Endothelial cell of umbilical vein (primary cell): ENCODE measurements around the gene ZNF559. TPM values are rescaled to one million over a fixed set of nuclear protein-coding genes. Genes with fewer than 3 reads are reported as not detected.

Source experiments
- BruUV-seq: library from RNA; stranded (reverse); fragments of 400-500 nt; replicated peaks from 2 replicates; lab custom pipeline; 2021; lab: Mats Ljungman, UMichigan
- CTCF ChIA-PET: fragments of 300-600, 350-600 bp; sonication (Branson Sonifier 250); formaldehyde crosslinking; loops from one replicate; lab custom pipeline; 2021; ENCODE audit warnings: antibody characterized with exemption, inconsistent platforms; lab: Charles Lee
- POLR2A ChIA-PET: fragments of 300-600, 350-600 bp; sonication (Branson Sonifier 250); formaldehyde crosslinking; loops from one replicate; lab custom pipeline; 2021; ENCODE audit warnings: antibody characterized with exemption, inconsistent platforms; lab: Charles Lee
- DNase-seq: peaks from one replicate; pipeline ENCODE4 v3.0.0-alpha.2; 2011; ENCODE audit warnings: low read depth, low spot score
- FAIRE-seq: peaks from 2 replicates; lab custom pipeline; 2011; peaks lifted over from hg19 to GRCh38; lab: Jason Lieb, UNC
- H2AFZ ChIP-seq: 2 replicates; pipeline ENCODE4 v1.6.0; 2012; ENCODE audit warnings: low read depth, low read length, control low read depth, inconsistent platforms
- H3K27ac ChIP-seq: 2 replicates; pipeline ENCODE4 v1.5.1; 2011; ENCODE audit warnings: low read depth, mild to moderate bottlenecking, control low read depth, low read length, moderate library complexity; ENCODE audit not compliant: insufficient read depth
- H3K27me3 ChIP-seq, 2 experiments: 2 replicates each; pipeline versions ENCODE4 v1.6.0 to v1.6.1; 2011; ENCODE audit warnings: low read length in 2 of 2, mixed read lengths in 1 of 2; ENCODE audit not compliant: control insufficient read depth in 2 of 2, insufficient read depth in 2 of 2
- H3K36me3 ChIP-seq, 2 experiments: 2 replicates in 1 of 2; 3 replicates in 1 of 2; pipeline ENCODE4 v1.5.1; 2011; ENCODE audit warnings: low read length in 2 of 2, mild to moderate bottlenecking in 1 of 2, moderate library complexity in 1 of 2; ENCODE audit not compliant: control insufficient read depth in 2 of 2, insufficient read depth in 2 of 2; ENCODE audit errors: extremely low read depth in 1 of 2
- H3K4me1 ChIP-seq: 3 replicates; pipeline ENCODE4 v1.5.1; 2011; ENCODE audit warnings: mild to moderate bottlenecking, low read length; ENCODE audit not compliant: control insufficient read depth, insufficient read depth; ENCODE audit errors: extremely low read depth
- H3K4me2 ChIP-seq: 2 replicates; pipeline ENCODE4 v1.6.1; 2011; ENCODE audit warnings: low read length, control low read depth, mixed read lengths; ENCODE audit not compliant: insufficient read depth
- H3K4me3 ChIP-seq, 3 experiments: fragments of 200-600 bp in 1 of 3; sonication (generic), shearing (Covaris generic) in 1 of 3; replicated peaks in 1 of 3; 2 replicates each; pipeline ENCODE4 v1.5.1; 2011 to 2016; ENCODE audit warnings: control low read depth in 3 of 3, low read length in 3 of 3, mild to moderate bottlenecking in 2 of 3, inconsistent platforms in 1 of 3, low read depth in 1 of 3, moderate library complexity in 1 of 3; ENCODE audit not compliant: insufficient read depth in 1 of 3
- H3K79me2 ChIP-seq: 2 replicates; pipeline ENCODE4 v1.6.0; 2012; ENCODE audit warnings: low read length, inconsistent platforms; ENCODE audit not compliant: control insufficient read depth, insufficient read depth
- H3K9ac ChIP-seq: replicated peaks from 2 replicates; pipeline ENCODE3; 2011; ENCODE audit warnings: low read length, control low read depth; ENCODE audit not compliant: insufficient read depth; ENCODE audit errors: extremely low read depth
- H3K9me1 ChIP-seq: replicated peaks from 3 replicates; pipeline ENCODE4 v1.6.0; 2011; ENCODE audit warnings: mild to moderate bottlenecking, low read length; ENCODE audit not compliant: control insufficient read depth, insufficient read depth; ENCODE audit errors: extremely low read depth
- H3K9me3 ChIP-seq: replicated peaks from 2 replicates; pipeline ENCODE4 v1.5.1; 2012; ENCODE audit warnings: low read length, inconsistent platforms; ENCODE audit not compliant: control insufficient read depth, insufficient read depth
- H4K20me1 ChIP-seq: replicated peaks from 2 replicates; pipeline ENCODE3; 2011; ENCODE audit warnings: mild to moderate bottlenecking, low read length; ENCODE audit not compliant: control insufficient read depth, insufficient read depth; ENCODE audit errors: extremely low read depth
- CTCF ChIP-seq, 2 donors: IDR thresholded peaks; 1 replicate in 1 of 2; 2 replicates in 1 of 2; pipeline ENCODE4 v1.5.1; 2011; ENCODE audit warnings: low read length in 2 of 2, mild to moderate bottlenecking in 2 of 2, moderate library complexity in 2 of 2, control low read depth in 1 of 2, inconsistent platforms in 1 of 2, low read depth in 1 of 2; ENCODE audit not compliant: insufficient read depth in 1 of 2; ENCODE audit errors: extremely low read depth in 1 of 2
- EZH2 ChIP-seq: IDR thresholded peaks from 2 replicates; pipeline ENCODE4 v1.6.1; 2012; ENCODE audit warnings: borderline replicate concordance, low read depth, mild to moderate bottlenecking, moderate library complexity, low read length, inconsistent platforms; ENCODE audit not compliant: severe bottlenecking
- FOS ChIP-seq: IDR thresholded peaks from 2 replicates; pipeline ENCODE4 v1.6.1; 2011; ENCODE audit warnings: mild to moderate bottlenecking, low read length, moderate library complexity, borderline replicate concordance; ENCODE audit not compliant: insufficient read depth
- GATA2 ChIP-seq: IDR thresholded peaks from 2 replicates; pipeline ENCODE4 v1.7.0; 2011; ENCODE audit warnings: low read depth, mild to moderate bottlenecking, moderate library complexity, mixed read lengths, low read length; ENCODE audit not compliant: insufficient read length, insufficient read depth
- MAX ChIP-seq: IDR thresholded peaks from 2 replicates; pipeline ENCODE4 v1.6.1; 2011; ENCODE audit not compliant: insufficient read depth, insufficient read length
- MYC ChIP-seq: IDR thresholded peaks from one replicate; pipeline ENCODE4 v1.6.1; 2011; ENCODE audit warnings: mild to moderate bottlenecking, low read depth, low read length
- POLR2A ChIP-seq: IDR thresholded peaks from 2 replicates; pipeline ENCODE4 v1.6.1; 2012; ENCODE audit warnings: low read depth, mild to moderate bottlenecking, control low read depth, low read length
- POLR2AphosphoS5 ChIP-seq: IDR thresholded peaks from 2 replicates; pipeline ENCODE4 v1.6.1; 2012; ENCODE audit warnings: low read depth, mild to moderate bottlenecking, control low read depth, low read length, moderate library complexity; ENCODE audit not compliant: insufficient read depth
- dilution Hi-C: fragments of 300-500 bp; cut with MboI; formaldehyde crosslinking; loops from one replicate; pipeline ENCODE4 v1.15.0; 2019; ENCODE audit warnings: low sequenced_read_pairs; ENCODE audit not compliant: extremely low pct_ligation_motif_present
- intact Hi-C: fragments of 100-400 bp; cut with micrococcal nuclease; formaldehyde crosslinking; loops from one replicate; pipeline ENCODE4 v1.10.0; 2022
- polyA plus RNA-seq, 4 experiments: library from polyadenylated mRNA; depleted of rRNA in 3 of 4; stranded (reverse) in 3 of 4; unstranded in 1 of 4; fragments of >200 nt; gene quantifications; 2 replicates each; pipeline versions ENCODE4 v1.2.1 to v1.2.3, GENCODE V29; 2011 to 2012; ENCODE audit warnings: missing spikeins in 1 of 4
- total RNA-seq: library from RNA; stranded (reverse); gene quantifications from 2 replicates; pipeline ENCODE4 v1.2.3, GENCODE V29; 2021

Gene ZNF559
- total and polyA plus RNA-seq, 2 donors (not counting 3 experiments of a cell fraction or from before 2014, with no cell fraction given): 7.8 to 13.5 TPM

GRCh38 chr19:9296336-9296735 is 27.6 kb upstream of the ZNF559 start:
- H3K79me2 ChIP-seq: no peaks in the 10 kb centered on the region
- no peak overlapping the region for H3K9ac ChIP-seq
- H3K4me3 ChIP-seq: no peak overlapping the region
- peaks cover 20% of the 10 kb centered on the region for H3K9me3 ChIP-seq
- H3K36me3 ChIP-seq: peaks cover 4 to 15% of the 10 kb centered on the region in 2 experiments
- CTCF ChIA-PET: no interaction called here
- BruUV-seq: no TSS peak
- intact Hi-C loops: no loop called here
- no peak overlapping the region for H3K27ac ChIP-seq
- DNase-seq: no peak
- no peak overlapping the region for H3K4me2 ChIP-seq
- H4K20me1 ChIP-seq: no peaks in the 10 kb centered on the region
- no peak overlapping the region for H2AFZ ChIP-seq
- no peak for FAIRE-seq
- dilution Hi-C loops: no loop called here
- H3K27me3 ChIP-seq: no peaks in the 10 kb centered on the region
- H3K4me1 ChIP-seq: no peaks in the 10 kb centered on the region
- TF ChIP-seq POLR2AphosphoS5: no peak
- TF ChIP-seq EZH2: no peak
- no peak for TF ChIP-seq GATA2
- no peak for TF ChIP-seq MAX
- TF ChIP-seq FOS: no peak
- TF ChIP-seq MYC: no peak
- TF ChIP-seq POLR2A: no peak
- no peak for TF ChIP-seq CTCF (IDR thresholded peaks at IDR 0.05; ENCODE audit: extremely low read depth in 1 of 2, insufficient read depth in 1 of 2, low read depth in 1 of 2, low read length in 2 of 2)
- H3K9me1 ChIP-seq: no peaks in the 10 kb centered on the region
- POLR2A ChIA-PET: no interaction called here
